Spleen (tissue), 7 donors: ENCODE measurements around the gene ZCWPW1.

ENCODE experiments used
- CTCF ChIP-seq, 11 experiments: fragments of 200-600 bp in 7 of 11; fragments of 450-650 bp in 4 of 11; sonication (generic) in 4 of 11; IDR thresholded peaks in 8 of 11; conservative IDR thresholded peaks in 3 of 11; 1 replicate in 7 of 11; 2 replicates in 4 of 11; pipeline versions ENCODE4 v1.4.0 to v1.8.0; 2016 to 2021; ENCODE audit warnings: antibody characterized with exemption in 11 of 11, inconsistent platforms in 4 of 11, mild to moderate bottlenecking in 1 of 11
- POLR2A ChIP-seq, 3 donors: fragments of 450-650 bp; IDR thresholded peaks; one replicate each; pipeline ENCODE4 v1.5.1; 2017; ENCODE audit warnings: antibody characterized with exemption in 3 of 3, mild to moderate bottlenecking in 1 of 3
- POLR2AphosphoS5 ChIP-seq, 3 donors: sonication (generic); formaldehyde crosslinking; IDR thresholded peaks; one replicate each; pipeline ENCODE4 v1.5.1; 2017; ENCODE audit warnings: antibody characterized with exemption in 3 of 3
- donor health status: DM: no; HTN: no; CAD: no; lungs with moderate emphysema.
- donor health status: DM: no; HTN: no; CAD: no.
- donor health status: DM: no; HTN: no; CAD: no.

DNA sequence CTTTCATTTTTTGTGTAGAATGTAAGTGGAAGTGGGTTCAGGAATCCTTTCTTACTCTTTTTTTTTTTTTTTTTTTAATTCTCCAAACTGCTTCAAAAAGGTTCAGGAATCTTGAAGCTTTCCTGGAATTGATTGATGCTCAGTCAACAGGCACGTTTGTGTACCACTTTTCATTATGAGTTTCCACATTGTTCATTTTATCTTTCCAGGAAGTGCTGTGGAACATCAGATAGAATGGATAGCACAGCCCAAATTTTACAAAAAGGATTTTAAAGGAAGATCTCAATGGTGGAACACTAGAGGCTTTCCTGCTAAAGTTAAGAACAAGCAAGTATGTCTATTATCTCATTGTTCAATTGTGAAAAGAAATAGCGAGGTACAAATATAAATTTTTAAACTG lies 9.7 kb upstream of the ZCWPW1 start:
- TF ChIP-seq POLR2AphosphoS5 (IDR thresholded peaks at IDR 0.05) = no peak
- TF ChIP-seq CTCF (IDR thresholded peaks at IDR 0.05 in 8 of 11, conservative IDR thresholded peaks at IDR 0.05 in 3 of 11) = no peak
- no peak for TF ChIP-seq POLR2A (IDR thresholded peaks at IDR 0.05)
